Right atrium auricular region (tissue), 2 donors: ENCODE data around the gene PGGT1B. TPM values are rescaled to one million over a fixed set of nuclear protein-coding genes. Genes with fewer than 3 reads are reported as not detected.

Experiments
- DNase-seq: peaks from one replicate; pipeline ENCODE4 v3.0.0-alpha.2; 2019; ENCODE audit warnings: low spot score
- H3K27ac ChIP-seq, 2 donors: fragments of 200-600 bp; sonication (generic); 1 replicate in 1 of 2; 2 replicates in 1 of 2; pipeline ENCODE4 v1.5.1; 2016 to 2019
- H3K27me3 ChIP-seq, 2 donors: fragments of 200-600 bp; sonication (generic); one replicate each; pipeline versions ENCODE4 v1.5.1 to v1.6.0; 2017 to 2019
- H3K36me3 ChIP-seq: fragments of 200-600 bp; sonication (generic); one replicate; pipeline ENCODE4 v1.5.1; 2016
- H3K4me1 ChIP-seq, 2 donors: fragments of 200-600 bp; sonication (generic); one replicate each; pipeline versions ENCODE4 v1.5.1 to v1.6.0; 2017 to 2019
- H3K4me3 ChIP-seq, 2 donors: fragments of 200-600 bp; sonication (generic); 1 replicate in 1 of 2; 2 replicates in 1 of 2; pipeline ENCODE4 v1.5.1; 2017 to 2019; ENCODE audit warnings: mild to moderate bottlenecking in 1 of 2, moderate library complexity in 1 of 2
- H3K9me3 ChIP-seq, 2 donors: fragments of 200-600 bp; sonication (generic); one replicate each; pipeline ENCODE4 v1.5.1; 2019
- CTCF ChIP-seq, 2 donors: fragments of 200-600 bp; sonication (generic); IDR thresholded peaks; one replicate each; pipeline ENCODE4 v1.5.1; 2019; ENCODE audit warnings: antibody characterized with exemption in 2 of 2
- total RNA-seq, 2 donors: library from RNA; depleted of rRNA; stranded (reverse); fragments of >200 nt; gene quantifications; one replicate each; pipeline ENCODE4 v1.1.0, GENCODE V29; 2016

Gene PGGT1B
- total RNA-seq, 2 donors from 2014 or later, result 4.3 to 8.8 TPM

GRCh38 chr5:115237066-115237465, 25.6 kb downstream of the PGGT1B start:
- Histone ChIP-seq H3K4me1 (no peaks in the 10 kb centered on the region), H3K27me3 (no peaks in the 10 kb centered on the region), H3K27ac (no peak overlapping the region), H3K36me3 (peaks cover 34% of the 10 kb centered on the region), H3K4me3 (no peak overlapping the region), H3K9me3 (no peaks in the 10 kb centered on the region)
- DNase-seq, result no peak
- no peak for TF ChIP-seq CTCF (IDR thresholded peaks at IDR 0.05)

- H3K27ac ChIP-seq, result no peak overlapping the region
- TF ChIP-seq CTCF (IDR thresholded peaks at IDR 0.05), result no peak
- DNase-seq, result no peak
- no peaks in the 10 kb centered on the region for H3K4me1 ChIP-seq
- H3K27me3 ChIP-seq, result no peaks in the 10 kb centered on the region
- H3K36me3 ChIP-seq, result peaks cover 34% of the 10 kb centered on the region
- H3K4me3 ChIP-seq, result no peak overlapping the region
- H3K9me3 ChIP-seq, result no peaks in the 10 kb centered on the region
Observed at GRCh38 chr5:115236599-115236998, 26.1 kb downstream of the PGGT1B start.

- H3K9me3 ChIP-seq, result no peaks in the 10 kb centered on the region
- no peak for DNase-seq
- TF ChIP-seq CTCF (IDR thresholded peaks at IDR 0.05), result no peak
- H3K27ac ChIP-seq, result no peak overlapping the region
- no peaks in the 10 kb centered on the region for H3K27me3 ChIP-seq
- no peaks in the 10 kb centered on the region for H3K4me1 ChIP-seq
- H3K36me3 ChIP-seq, result peaks cover 48% of the 10 kb centered on the region
- no peak overlapping the region for H3K4me3 ChIP-seq
Observed at GRCh38 chr5:115231598-115231997, 31.1 kb downstream of the PGGT1B start.

- H3K9me3 ChIP-seq, result no peaks in the 10 kb centered on the region
- H3K4me1 ChIP-seq, result no peaks in the 10 kb centered on the region
- H3K27me3 ChIP-seq, result no peaks in the 10 kb centered on the region
- TF ChIP-seq CTCF (IDR thresholded peaks at IDR 0.05), result no peak
- H3K27ac ChIP-seq, result no peak overlapping the region
- H3K36me3 ChIP-seq, result peaks cover 44% of the 10 kb centered on the region
- no peak overlapping the region for H3K4me3 ChIP-seq
- no peak for DNase-seq
Observed at GRCh38 chr5:115229606-115230005, 33.1 kb downstream of the PGGT1B start.

GRCh38 chr5:115227281-115227680, 35.4 kb downstream of the PGGT1B start:
- Histone ChIP-seq H3K9me3 (no peaks in the 10 kb centered on the region), H3K27me3 (no peaks in the 10 kb centered on the region), H3K27ac (no peak overlapping the region), H3K4me1 (no peaks in the 10 kb centered on the region), H3K36me3 (peaks cover 51% of the 10 kb centered on the region), H3K4me3 (no peak overlapping the region)
- no peak for DNase-seq
- no peak for TF ChIP-seq CTCF (IDR thresholded peaks at IDR 0.05)

- Histone ChIP-seq H3K36me3 (peaks cover 10% of the 10 kb centered on the region), H3K27ac (no peak overlapping the region), H3K4me1 (no peaks in the 10 kb centered on the region), H3K4me3 (no peak overlapping the region), H3K27me3 (no peaks in the 10 kb centered on the region), H3K9me3 (no peaks in the 10 kb centered on the region)
- no peak for TF ChIP-seq CTCF (IDR thresholded peaks at IDR 0.05)
- no peak for DNase-seq
Observed at GRCh38 chr5:115214541-115214940, 48.1 kb downstream of the PGGT1B start.
